HG02970 (cell line): Measurements from ENCODE around the gene COL9A1.

Experiments used
- ATAC-seq: cut with Tn5 transposase; IDR thresholded peaks from one replicate; pipeline ENCODE4 v1.9.1; 2021; ENCODE audit warnings: mild to moderate bottlenecking, moderate library complexity, moderate number of reproducible peaks; ENCODE audit not compliant: unreplicated experiment, low FRiP score

COL9A1 gene

GRCh38 chr6:70180183-70180900 is 122.5 kb downstream of the COL9A1 start:
- no peak for ATAC-seq

GRCh38 chr6:70176842-70177550 is 125.9 kb downstream of the COL9A1 start:
- no peak for ATAC-seq

- no peak for ATAC-seq
Measured at GRCh38 chr6:70175770-70176169, 127.1 kb downstream of the COL9A1 start.

- ATAC-seq = no peak
Measured at GRCh38 chr6:70172252-70172651, 130.6 kb downstream of the COL9A1 start.

GRCh38 chr6:70171236-70171635 is 131.6 kb downstream of the COL9A1 start:
- no peak for ATAC-seq

GRCh38 chr6:70168681-70169377 is 134.1 kb downstream of the COL9A1 start:
- ATAC-seq = no peak
